GM10248 (cell line): ENCODE measurements around the gene FAM171A1.

Experiments
- CTCF ChIA-PET: fragments of 300-600 bp; sonication (Branson Sonifier 250); formaldehyde crosslinking; extraction: SDS; loops from one replicate; lab custom pipeline; 2021; ENCODE audit warnings: antibody characterized with exemption; lab: Yijun Ruan, JAX
- POLR2A ChIA-PET: fragments of 350-650 bp; sonication (Branson Sonifier 250); formaldehyde crosslinking; extraction: SDS; loops from one replicate; lab custom pipeline; 2020; ENCODE audit warnings: antibody characterized with exemption; lab: Yijun Ruan, JAX
- DNase-seq: peaks from one replicate; pipeline ENCODE4 v3.0.0; 2012; ENCODE audit errors: extremely low spot score
- CTCF ChIP-seq: IDR thresholded peaks from 2 replicates; pipeline ENCODE4 v1.5.1; 2012; ENCODE audit warnings: mild to moderate bottlenecking, low read depth; ENCODE audit errors: extremely low read depth, missing control alignments, control extremely low read depth

The FAM171A1 gene

DNA sequence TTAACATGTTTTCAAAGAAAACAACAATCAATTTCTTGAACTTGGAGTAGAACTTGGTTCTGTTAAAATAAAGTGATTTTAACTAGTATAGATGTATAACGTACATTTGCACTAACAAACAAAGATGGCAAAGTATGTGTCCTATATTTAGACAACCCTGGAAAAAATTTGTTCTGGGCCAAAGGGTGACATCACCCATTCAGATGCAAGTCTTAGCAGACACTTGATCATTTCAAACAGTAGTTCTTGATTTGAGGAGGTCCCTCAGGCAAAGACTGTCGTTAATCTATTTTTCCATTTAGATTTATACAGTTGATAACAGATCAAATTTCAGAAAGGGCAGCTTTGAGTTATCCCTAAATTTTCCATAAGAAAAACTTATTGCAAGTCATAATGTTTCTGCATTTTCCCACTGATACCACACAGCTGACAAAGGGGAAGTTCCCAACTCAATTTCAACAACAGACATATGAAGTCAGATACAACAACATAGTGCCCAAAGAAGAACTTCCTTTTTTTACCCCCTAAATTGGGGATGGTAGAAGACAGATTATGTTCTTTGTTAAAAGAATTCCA lies 207.7 kb downstream of the FAM171A1 start:
- no peak for TF ChIP-seq CTCF
- no peak for DNase-seq
- CTCF ChIA-PET = interaction anchor here (2.7 kb wide), 1 partner anchor 11 kb away, joined by 17 read pairs; no protein-coding TSS in a partner anchor
- POLR2A ChIA-PET = no interaction called here
